K562 (cell line): ENCODE measurements around the gene NRROS.

ENCODE experiments used
- BDP1 ChIP-seq: IDR thresholded peaks from 3 replicates; pipeline ENCODE4 v1.6.1; 2011; ENCODE audit not compliant: insufficient read length, insufficient read depth
- BRCA1 ChIP-seq, 2 experiments: fragments of 450-650 bp in 1 of 2; sonication (generic) in 1 of 2; formaldehyde crosslinking in 1 of 2; IDR thresholded peaks; 2 replicates each; pipeline versions ENCODE4 v1.5.0 to v1.6.1; 2017 to 2020; ENCODE audit warnings: mild to moderate bottlenecking in 1 of 2, missing genetic modification reagents in 1 of 2
- CTCF ChIP-seq, 3 experiments: IDR thresholded peaks in 2 of 3; conservative IDR thresholded peaks in 1 of 3; 2 replicates each; pipeline ENCODE4 v1.5.1; 2011 to 2012; ENCODE audit warnings: low read length in 3 of 3, mild to moderate bottlenecking in 3 of 3, control low read depth in 2 of 3, improper control_type of control experiment in 1 of 3, inconsistent platforms in 1 of 3, low read depth in 1 of 3, mixed read lengths in 1 of 3, moderate library complexity in 1 of 3; ENCODE audit not compliant: insufficient read depth in 2 of 3
- HNRNPK ChIP-seq: fragments of 200-400 bp; formaldehyde crosslinking; IDR thresholded peaks from one replicate; pipeline ENCODE4 v1.6.1; 2018; ENCODE audit warnings: mild to moderate bottlenecking, low read depth, low read length; ENCODE audit not compliant: poor library complexity, severe bottlenecking
- MAX ChIP-seq: sonication (generic); formaldehyde crosslinking; IDR thresholded peaks from 2 replicates; pipeline ENCODE4 v1.9.0; 2022; ENCODE audit warnings: mild to moderate bottlenecking, missing genetic modification reagents
- NCOA2 ChIP-seq, 2 experiments: fragments of 450-650 bp; IDR thresholded peaks; 2 replicates each; pipeline ENCODE4 v1.6.1; 2018; ENCODE audit warnings: mild to moderate bottlenecking in 2 of 2, moderate library complexity in 1 of 2; ENCODE audit not compliant: partially characterized antibody in 2 of 2
- POLR2A ChIP-seq: fragments of 450-650 bp; conservative IDR thresholded peaks from 2 replicates; pipeline ENCODE4 v1.6.1; 2016
- SMARCE1 ChIP-seq: fragments of 450-650 bp; IDR thresholded peaks from 2 replicates; pipeline ENCODE4 v1.7.1; 2016; ENCODE audit warnings: mild to moderate bottlenecking
- ZNF431 ChIP-seq: sonication (generic); formaldehyde crosslinking; IDR thresholded peaks from 2 replicates; pipeline ENCODE4 v1.8.0; 2022; ENCODE audit warnings: mild to moderate bottlenecking, missing genetic modification reagents

- no peak for TF ChIP-seq POLR2A
- no peak for TF ChIP-seq NCOA2 (IDR thresholded peaks at IDR 0.05; ENCODE audit: partially characterized antibody in 2 of 2)
- TF ChIP-seq SMARCE1 = no peak
- TF ChIP-seq CTCF (IDR thresholded peaks at IDR 0.05 in 2 of 3, conservative IDR thresholded peaks at IDR 0.05 in 1 of 3; ENCODE audit: insufficient read depth in 2 of 3, low read depth in 1 of 3, low read length in 3 of 3) = no peak
- no peak for TF ChIP-seq MAX (CRISPR knock-in tag)
- TF ChIP-seq BDP1 = no peak
- TF ChIP-seq ZNF431 (CRISPR knock-in tag) = no peak
- no peak for TF ChIP-seq BRCA1 (IDR thresholded peaks at IDR 0.05)
- TF ChIP-seq BRCA1 (CRISPR knock-in tag; IDR thresholded peaks at IDR 0.05) = no peak
- no peak for TF ChIP-seq HNRNPK
Measured at GRCh38 chr3:196596355-196596754, 43.1 kb upstream of the NRROS start.
